ENCODE data around the gene DOCK6.
A peak's percentile ranks its signal among the peaks of the same experiment; 100 is the strongest.

DOCK6 gene

GRCh38 chr19:11152318-11153062 is 109.8 kb downstream of the DOCK6 start (continued):
- TF ChIP-seq ZNF555 (tag by site-specific recombination; conservative IDR thresholded peaks at IDR 0.05) (no peak), KLF17 (tag by site-specific recombination; IDR thresholded peaks at IDR 0.05) (no peak), ZNF692 (tag by site-specific recombination; IDR thresholded peaks at IDR 0.05) (no peak), ZIC2 (tag by site-specific recombination; IDR thresholded peaks at IDR 0.05) (no peak), ZBTB6 (tag by site-specific recombination; IDR thresholded peaks at IDR 0.05) (no peak), ZNF404 (tag by site-specific recombination; IDR thresholded peaks at IDR 0.05) (no peak), ZBTB10 (tag by site-specific recombination; IDR thresholded peaks at IDR 0.05) (no peak), EGR2 (tag by site-specific recombination; IDR thresholded peaks at IDR 0.05; ENCODE audit: low read depth) (peak; percentile 30; the same call in 1 of the 2 replicates), PRDM10 (tag by site-specific recombination; IDR thresholded peaks at IDR 0.05) (0 out of 2 replicates have a peak, but pooled peaks have one; percentile 22), BCL11A (tag by site-specific recombination; IDR thresholded peaks at IDR 0.05; ENCODE audit: low read depth) (no peak), ZNF629 (tag by site-specific recombination; IDR thresholded peaks at IDR 0.05) (no peak), FEZF1 (tag by site-specific recombination; IDR thresholded peaks at IDR 0.05) (no peak), ZBTB26 (tag by site-specific recombination; optimal IDR thresholded peaks at IDR 0.05) (no peak), ZNF560 (tag by site-specific recombination; IDR thresholded peaks at IDR 0.05; ENCODE audit: borderline replicate concordance) (no peak), ZNF184 (tag by site-specific recombination; IDR thresholded peaks at IDR 0.05) (no peak), ZFHX2 (tag by site-specific recombination; conservative IDR thresholded peaks at IDR 0.05) (no peak), ZBTB20 (tag by site-specific recombination; IDR thresholded peaks at IDR 0.05) (no peak), ZSCAN5A (tag by site-specific recombination; IDR thresholded peaks at IDR 0.05) (no peak), ZFP37 (tag by site-specific recombination; IDR thresholded peaks at IDR 0.05) (no peak), ZNF777 (tag by site-specific recombination; IDR thresholded peaks at IDR 0.05; ENCODE audit: borderline replicate concordance) (no peak), BCL11B (tag by site-specific recombination; IDR thresholded peaks at IDR 0.05; ENCODE audit: low read depth) (no peak), KLF16 (tag by site-specific recombination; IDR thresholded peaks at IDR 0.05) (no peak), ZNF473 (tag by site-specific recombination; IDR thresholded peaks at IDR 0.05) (no peak), ZNF341 (tag by site-specific recombination; IDR thresholded peaks at IDR 0.05; ENCODE audit: low read depth) (peak; percentile 57), OVOL3 (tag by site-specific recombination; IDR thresholded peaks at IDR 0.05) (no peak), ZNF549 (tag by site-specific recombination; IDR thresholded peaks at IDR 0.05) (no peak), ZNF391 (tag by site-specific recombination; IDR thresholded peaks at IDR 0.05; ENCODE audit: borderline replicate concordance, low read depth) (no peak)
